HEK293 (cell line): ENCODE results near the gene WDR20.
"Not testable (repeated sequence)": the region's sequence is repeated elsewhere in the genome, so short reads cannot be mapped to it uniquely, and the experiment has no call there.

Source experiments
- CTCF ChIA-PET: fragments of 350-600 bp; formaldehyde crosslinking; extraction: SDS; loops from one replicate; lab custom pipeline; 2021; ENCODE audit warnings: antibody characterized with exemption; lab: Yijun Ruan, JAX
- POLR2A ChIA-PET: fragments of 300-600 bp; formaldehyde crosslinking; extraction: SDS; loops from one replicate; lab custom pipeline; 2020; ENCODE audit warnings: antibody characterized with exemption, inconsistent platforms; lab: Yijun Ruan, JAX
- H3K27ac ChIP-seq: fragments of 200-500 bp; sonication (Bioruptor generic); 2 replicates; pipeline ENCODE4 v1.5.1; 2014; ENCODE audit warnings: low read depth, low read length, control low read depth, inconsistent platforms; ENCODE audit errors: extremely low read depth
- H3K36me3 ChIP-seq, 2 experiments: fragments of 200-500 bp in 1 of 2; sonication (Bioruptor generic) in 1 of 2; 1 replicate in 1 of 2; 2 replicates in 1 of 2; pipeline ENCODE4 v1.5.1; 2014 to 2017; ENCODE audit warnings: inconsistent platforms in 2 of 2, low read length in 2 of 2; ENCODE audit not compliant: control insufficient read depth in 2 of 2, insufficient read depth in 1 of 2
- H3K4me1 ChIP-seq: fragments of 200-500 bp; sonication (Bioruptor generic); 2 replicates; pipeline ENCODE4 v1.5.1; 2014; ENCODE audit warnings: mild to moderate bottlenecking, low read length, inconsistent platforms; ENCODE audit not compliant: control insufficient read depth, insufficient read depth
- H3K4me3 ChIP-seq: 2 replicates; pipeline ENCODE4 v1.5.1; 2011; ENCODE audit warnings: low read depth, mild to moderate bottlenecking, control low read depth, low read length, moderate library complexity
- H3K9me3 ChIP-seq: fragments of 200-500 bp; sonication (Bioruptor generic); 2 replicates; pipeline ENCODE4 v1.5.1; 2014; ENCODE audit warnings: low read depth, low read length, inconsistent platforms; ENCODE audit not compliant: control insufficient read depth, insufficient read depth
- GLI4 ChIP-seq: fragments of 450-650 bp; formaldehyde crosslinking; IDR thresholded peaks from 2 replicates; pipeline ENCODE4 v1.5.1; 2016; ENCODE audit warnings: missing biosample characterization, missing genetic modification characterization
- KLF1 ChIP-seq: fragments of 450-650 bp; formaldehyde crosslinking; IDR thresholded peaks from 2 replicates; pipeline ENCODE4 v1.5.1; 2016; ENCODE audit warnings: missing biosample characterization, missing genetic modification characterization
- KLF9 ChIP-seq: fragments of 450-650 bp; formaldehyde crosslinking; IDR thresholded peaks from 2 replicates; pipeline ENCODE4 v1.5.1; 2016; ENCODE audit warnings: missing biosample characterization, missing genetic modification characterization, low read depth
- SP2 ChIP-seq: fragments of 450-650 bp; formaldehyde crosslinking; IDR thresholded peaks from 2 replicates; pipeline ENCODE4 v1.5.1; 2016; ENCODE audit warnings: missing biosample characterization, missing genetic modification characterization
- WT1 ChIP-seq: fragments of 450-650 bp; formaldehyde crosslinking; IDR thresholded peaks from 2 replicates; pipeline ENCODE4 v1.5.1; 2016; ENCODE audit warnings: missing biosample characterization, missing genetic modification characterization
- ZNF211 ChIP-seq: fragments of 450-650 bp; formaldehyde crosslinking; IDR thresholded peaks from 2 replicates; pipeline ENCODE4 v1.5.1; 2016; ENCODE audit warnings: low read depth, missing biosample characterization, missing genetic modification characterization
- ZNF239 ChIP-seq: fragments of 450-650 bp; formaldehyde crosslinking; IDR thresholded peaks from 2 replicates; pipeline ENCODE4 v1.5.1; 2016; ENCODE audit warnings: missing biosample characterization, missing genetic modification characterization
- ZNF350 ChIP-seq: fragments of 450-650 bp; formaldehyde crosslinking; IDR thresholded peaks from 2 replicates; pipeline ENCODE4 v1.5.0; 2017; ENCODE audit warnings: missing biosample characterization, mild to moderate bottlenecking, missing genetic modification characterization
- ZNF37A ChIP-seq: fragments of 450-650 bp; IDR thresholded peaks from 2 replicates; pipeline ENCODE4 v1.5.1; 2018; ENCODE audit warnings: missing biosample characterization, missing genetic modification characterization
- ZNF48 ChIP-seq: fragments of 450-650 bp; formaldehyde crosslinking; IDR thresholded peaks from 2 replicates; pipeline ENCODE4 v1.5.1; 2016; ENCODE audit warnings: missing biosample characterization, missing genetic modification characterization
- ZNF510 ChIP-seq: fragments of 450-650 bp; formaldehyde crosslinking; IDR thresholded peaks from 2 replicates; pipeline ENCODE4 v1.5.1; 2018; ENCODE audit warnings: mild to moderate bottlenecking, missing genetic modification characterization, missing biosample characterization; ENCODE audit not compliant: insufficient replicate concordance
- ZNF529 ChIP-seq: fragments of 450-650 bp; formaldehyde crosslinking; IDR thresholded peaks from 2 replicates; pipeline ENCODE4 v1.5.1; 2017; ENCODE audit warnings: missing genetic modification characterization, missing biosample characterization; ENCODE audit not compliant: insufficient replicate concordance
- ZNF530 ChIP-seq: fragments of 450-650 bp; formaldehyde crosslinking; IDR thresholded peaks from 2 replicates; pipeline ENCODE4 v1.5.1; 2016; ENCODE audit warnings: low read depth, missing biosample characterization, missing genetic modification characterization
- ZNF555 ChIP-seq: fragments of 450-650 bp; formaldehyde crosslinking; conservative IDR thresholded peaks from 2 replicates; pipeline ENCODE4 v1.5.1; 2017; ENCODE audit warnings: missing biosample characterization, mild to moderate bottlenecking, missing genetic modification characterization, inconsistent platforms
- ZNF747 ChIP-seq: fragments of 450-650 bp; formaldehyde crosslinking; IDR thresholded peaks from 2 replicates; pipeline ENCODE4 v1.5.1; 2016; ENCODE audit warnings: missing biosample characterization, missing genetic modification characterization
- ZNF76 ChIP-seq: fragments of 450-650 bp; formaldehyde crosslinking; IDR thresholded peaks from 2 replicates; pipeline ENCODE4; 2016; ENCODE audit warnings: low read depth, missing biosample characterization, missing genetic modification characterization, borderline replicate concordance
- ZNF837 ChIP-seq: fragments of 450-650 bp; formaldehyde crosslinking; IDR thresholded peaks from 2 replicates; pipeline ENCODE4 v1.5.1; 2016; ENCODE audit warnings: missing biosample characterization, missing genetic modification characterization
- ZNF843 ChIP-seq: fragments of 450-650 bp; formaldehyde crosslinking; IDR thresholded peaks from 2 replicates; pipeline ENCODE4 v1.5.1; 2016; ENCODE audit warnings: missing biosample characterization, missing genetic modification characterization
- TF ChIP-seq, protein P1 (sequence below): fragments of 450-650 bp; formaldehyde crosslinking; IDR thresholded peaks from 2 replicates; pipeline ENCODE4 v1.5.1; 2016; ENCODE audit warnings: missing biosample characterization, missing genetic modification characterization
- TF ChIP-seq, protein P2 (sequence below): sonication (generic); formaldehyde crosslinking; IDR thresholded peaks from 2 replicates; pipeline ENCODE4 v1.8.1; 2022; ENCODE audit warnings: mild to moderate bottlenecking, moderate library complexity, missing genetic modification reagents
- TF ChIP-seq, protein P3 (sequence below): fragments of 450-650 bp; formaldehyde crosslinking; IDR thresholded peaks from 2 replicates; pipeline ENCODE4 v1.5.1; 2016; ENCODE audit warnings: missing biosample characterization, missing genetic modification characterization

The WDR20 gene

DNA sequence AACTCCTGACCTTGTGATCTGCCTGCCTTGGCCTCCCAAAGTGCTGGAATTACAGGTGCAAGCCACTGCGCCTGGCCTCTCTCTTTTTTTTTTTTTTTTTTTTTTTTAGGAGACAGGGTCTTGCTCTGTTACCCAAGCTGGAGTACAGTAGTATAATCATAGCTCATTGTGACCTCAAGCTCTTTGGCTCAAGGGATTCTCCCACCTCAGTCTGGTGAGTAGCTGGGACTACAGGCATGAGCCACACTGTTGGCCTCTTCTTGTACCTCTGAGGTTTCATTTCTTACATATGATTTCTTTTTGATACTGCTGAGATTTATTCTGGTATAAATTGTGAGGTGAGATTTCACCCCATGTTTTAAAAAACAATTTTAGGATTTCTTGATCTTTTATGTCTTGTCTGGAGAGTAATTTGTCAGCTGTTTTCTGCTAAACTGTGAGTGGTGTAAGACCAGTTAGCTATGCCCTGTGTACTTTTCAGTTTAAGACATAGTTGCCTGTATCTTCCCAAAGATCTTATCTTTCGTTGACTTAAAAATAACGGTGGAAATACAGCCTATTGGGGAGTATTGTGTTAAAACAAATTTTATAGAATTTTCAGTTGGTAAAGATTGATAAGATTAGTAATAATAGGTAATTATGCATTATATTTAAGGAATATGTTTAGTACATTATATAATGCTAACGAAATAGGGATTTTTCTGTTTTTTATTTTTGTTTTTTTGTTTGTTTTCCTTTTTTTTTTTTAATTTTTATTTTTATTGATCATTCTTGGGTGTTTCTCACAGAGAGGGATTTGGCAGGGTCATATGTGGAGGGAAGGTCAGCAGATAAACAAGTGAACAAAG is 31.7 kb downstream of the WDR20 start (continued):
- TF ChIP-seq ZNF211 (no peak), ZNF837 (no peak), KLF1 (tag by site-specific recombination) (no peak; the same call in 1 of the 2 replicates), ZNF350 (tag by site-specific recombination) (no peak), KLF9 (tag by site-specific recombination) (no peak)

DNA sequence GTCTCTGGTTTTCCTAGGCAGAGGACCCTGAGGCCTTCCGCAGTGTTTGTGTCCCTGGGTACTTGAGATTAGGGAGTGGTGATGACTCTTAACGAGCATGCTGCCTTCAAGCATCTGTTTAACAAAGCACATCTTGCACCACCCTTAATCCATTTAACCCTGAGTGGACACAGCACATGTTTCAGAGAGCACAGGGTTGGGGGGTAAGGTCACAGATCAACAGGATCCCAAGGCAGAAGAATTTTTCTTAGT is 32.2 kb downstream of the WDR20 start:
- H3K4me3 ChIP-seq, H3K27ac ChIP-seq, POLR2A ChIA-PET, H3K9me3 ChIP-seq, H3K36me3 ChIP-seq, H3K4me1 ChIP-seq: not testable (repeated sequence)
- CTCF ChIA-PET = interaction anchor here (0.6 to 1.4 kb wide), 2 partner anchors 13 to 124 kb away, joined by 3 to 4 read pairs; no protein-coding TSS in a partner anchor
- TF ChIP-seq KLF1 (tag by site-specific recombination) (peak; percentile 28; the same call in 1 of the 2 replicates), WT1 (peak; percentile 55; the same call in 1 of the 2 replicates)

DNA sequence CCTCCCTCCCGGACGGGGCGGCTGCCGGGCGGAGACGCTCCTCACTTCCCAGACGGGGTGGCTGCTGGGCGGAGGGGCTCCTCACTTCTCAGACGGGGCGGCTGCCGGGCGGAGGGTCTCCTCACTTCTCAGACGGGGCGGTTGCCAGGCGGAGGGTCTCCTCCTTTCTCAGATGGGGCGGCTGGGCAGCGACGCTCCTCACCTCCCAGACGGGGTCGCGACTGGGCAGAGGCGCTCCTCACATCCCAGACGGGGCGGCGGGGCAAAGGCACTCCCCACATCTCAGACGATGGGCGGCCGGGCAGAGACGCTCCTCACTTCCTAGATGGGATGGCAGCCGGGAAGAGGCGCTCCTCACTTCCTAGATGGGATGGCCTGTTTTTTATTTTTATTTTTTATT is 33.0 kb downstream of the WDR20 start:
- CTCF ChIA-PET, POLR2A ChIA-PET, H3K27ac ChIP-seq, H3K9me3 ChIP-seq, H3K4me3 ChIP-seq, H3K36me3 ChIP-seq, H3K4me1 ChIP-seq: not testable (repeated sequence)

DNA sequence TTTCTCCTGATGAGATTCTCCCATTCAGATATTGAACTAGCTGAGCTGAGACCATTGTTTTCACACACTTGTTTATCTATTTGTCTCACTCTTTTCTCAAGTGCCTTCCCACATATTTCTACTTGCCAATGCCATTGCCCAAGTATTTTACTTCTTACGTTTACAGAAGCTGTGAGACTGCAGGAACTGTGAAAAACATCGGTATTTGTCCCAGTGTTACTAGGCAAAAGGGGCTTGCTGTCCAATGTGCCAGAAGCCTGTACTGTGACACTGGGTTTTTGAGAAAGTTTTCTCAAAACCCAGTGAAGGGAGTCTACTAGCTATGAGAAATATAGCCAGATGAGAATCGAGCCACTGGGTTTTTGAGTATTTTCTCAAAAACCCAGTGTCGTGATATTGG is 37.5 kb downstream of the WDR20 start:
- TF ChIP-seq ZNF76 (no peak), ZNF37A (no peak), ZNF350 (tag by site-specific recombination) (no peak), ZNF529 (tag by site-specific recombination) (no peak), ZNF48 (tag by site-specific recombination) (no peak), ZNF843 (no peak), ZNF510 (tag by site-specific recombination) (no peak), GLI4 (tag by site-specific recombination) (no peak), ZNF530 (tag by site-specific recombination) (no peak), SP2 (tag by site-specific recombination) (no peak), ZNF555 (no peak), ZNF747 (tag by site-specific recombination) (no peak), ZNF239 (tag by site-specific recombination) (no peak)
- TF ChIP-seq, protein P1, sequence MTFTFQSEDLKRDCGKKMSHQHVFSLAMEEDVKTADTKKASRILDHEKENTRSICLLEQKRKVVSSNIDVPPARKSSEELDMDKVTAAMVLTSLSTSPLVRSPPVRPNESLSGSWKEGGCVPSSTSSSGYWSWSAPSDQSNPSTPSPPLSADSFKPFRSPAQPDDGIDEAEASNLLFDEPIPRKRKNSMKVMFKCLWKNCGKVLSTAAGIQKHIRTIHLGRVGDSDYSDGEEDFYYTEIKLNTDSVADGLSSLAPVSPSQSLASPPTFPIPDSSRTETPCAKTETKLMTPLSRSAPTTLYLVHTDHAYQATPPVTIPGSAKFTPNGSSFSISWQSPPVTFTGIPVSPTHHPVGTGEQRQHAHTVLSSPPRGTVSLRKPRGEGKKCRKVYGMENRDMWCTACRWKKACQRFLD (tag by site-specific recombination) = no peak
- TF ChIP-seq, protein P2, sequence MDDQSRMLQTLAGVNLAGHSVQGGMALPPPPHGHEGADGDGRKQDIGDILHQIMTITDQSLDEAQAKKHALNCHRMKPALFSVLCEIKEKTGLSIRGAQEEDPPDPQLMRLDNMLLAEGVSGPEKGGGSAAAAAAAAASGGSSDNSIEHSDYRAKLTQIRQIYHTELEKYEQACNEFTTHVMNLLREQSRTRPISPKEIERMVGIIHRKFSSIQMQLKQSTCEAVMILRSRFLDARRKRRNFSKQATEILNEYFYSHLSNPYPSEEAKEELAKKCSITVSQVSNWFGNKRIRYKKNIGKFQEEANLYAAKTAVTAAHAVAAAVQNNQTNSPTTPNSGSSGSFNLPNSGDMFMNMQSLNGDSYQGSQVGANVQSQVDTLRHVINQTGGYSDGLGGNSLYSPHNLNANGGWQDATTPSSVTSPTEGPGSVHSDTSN = no peak
- TF ChIP-seq, protein P3, sequence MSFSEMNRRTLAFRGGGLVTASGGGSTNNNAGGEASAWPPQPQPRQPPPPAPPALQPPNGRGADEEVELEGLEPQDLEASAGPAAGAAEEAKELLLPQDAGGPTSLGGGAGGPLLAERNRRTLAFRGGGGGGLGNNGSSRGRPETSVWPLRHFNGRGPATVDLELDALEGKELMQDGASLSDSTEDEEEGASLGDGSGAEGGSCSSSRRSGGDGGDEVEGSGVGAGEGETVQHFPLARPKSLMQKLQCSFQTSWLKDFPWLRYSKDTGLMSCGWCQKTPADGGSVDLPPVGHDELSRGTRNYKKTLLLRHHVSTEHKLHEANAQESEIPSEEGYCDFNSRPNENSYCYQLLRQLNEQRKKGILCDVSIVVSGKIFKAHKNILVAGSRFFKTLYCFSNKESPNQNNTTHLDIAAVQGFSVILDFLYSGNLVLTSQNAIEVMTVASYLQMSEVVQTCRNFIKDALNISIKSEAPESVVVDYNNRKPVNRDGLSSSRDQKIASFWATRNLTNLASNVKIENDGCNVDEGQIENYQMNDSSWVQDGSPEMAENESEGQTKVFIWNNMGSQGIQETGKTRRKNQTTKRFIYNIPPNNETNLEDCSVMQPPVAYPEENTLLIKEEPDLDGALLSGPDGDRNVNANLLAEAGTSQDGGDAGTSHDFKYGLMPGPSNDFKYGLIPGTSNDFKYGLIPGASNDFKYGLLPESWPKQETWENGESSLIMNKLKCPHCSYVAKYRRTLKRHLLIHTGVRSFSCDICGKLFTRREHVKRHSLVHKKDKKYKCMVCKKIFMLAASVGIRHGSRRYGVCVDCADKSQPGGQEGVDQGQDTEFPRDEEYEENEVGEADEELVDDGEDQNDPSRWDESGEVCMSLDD (tag by site-specific recombination) = no peak
- ChIA-PET POLR2A (no interaction called here), CTCF (interaction anchor here (0.7 to 0.9 kb wide), 2 partner anchors 81 to 140 kb away, joined by 4 read pairs; no protein-coding TSS in a partner anchor)
- no peak overlapping the region for H3K27ac ChIP-seq
- no peaks in the 10 kb centered on the region for H3K36me3 ChIP-seq
- no peak overlapping the region for H3K4me3 ChIP-seq
- no peaks in the 10 kb centered on the region for H3K9me3 ChIP-seq
- peaks cover 21% of the 10 kb centered on the region for H3K4me1 ChIP-seq
